HUES6 (cell line): ENCODE data around the gene GNAQ.

Experiments
- H3K27ac ChIP-seq: 2 replicates; pipeline ENCODE4 v1.7.0; 2013; ENCODE audit warnings: low read depth, mild to moderate bottlenecking, low read length, inconsistent platforms
- H3K27me3 ChIP-seq: 2 replicates; pipeline ENCODE4 v1.6.1; 2013; ENCODE audit warnings: low read length; ENCODE audit not compliant: control insufficient read depth, insufficient read depth
- H3K36me3 ChIP-seq: 2 replicates; pipeline ENCODE4 v1.6.1; 2013; ENCODE audit warnings: low read length; ENCODE audit not compliant: control insufficient read depth, insufficient read depth
- H3K4me1 ChIP-seq: 2 replicates; pipeline ENCODE4 v1.6.1; 2013; ENCODE audit warnings: low read length; ENCODE audit not compliant: control insufficient read depth, insufficient read depth
- H3K4me3 ChIP-seq: 2 replicates; pipeline ENCODE4 v1.5.1; 2013; ENCODE audit warnings: low read depth, low read length
- H3K9ac ChIP-seq: one replicate; pipeline ENCODE4 v1.6.1; 2013; ENCODE audit warnings: mild to moderate bottlenecking, low read length
- H3K9me3 ChIP-seq: 2 replicates; pipeline ENCODE4 v1.6.1; 2013; ENCODE audit warnings: low read depth, low read length; ENCODE audit not compliant: control insufficient read depth, insufficient read depth

GNAQ gene

DNA sequence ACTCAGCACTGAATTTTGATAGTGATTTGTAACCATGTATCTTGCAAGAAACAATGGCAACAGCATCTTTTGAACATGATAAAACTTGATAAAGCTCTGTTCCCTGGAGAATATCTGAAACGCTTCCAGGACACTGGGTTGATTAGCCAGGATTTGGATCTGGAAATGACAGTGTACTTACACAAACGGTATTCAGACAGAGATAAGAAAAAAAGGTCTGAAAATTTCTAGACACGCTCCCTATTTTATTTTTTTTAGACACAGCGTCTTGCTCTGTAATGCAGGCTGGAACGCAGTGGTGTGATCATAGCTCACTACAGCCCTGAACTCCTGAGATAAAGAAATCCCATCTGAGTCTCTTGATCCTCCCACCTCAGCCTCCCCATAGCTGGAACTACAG is 109.0 kb downstream of the GNAQ start:
- Histone ChIP-seq H3K27ac (no peak overlapping the region), H3K9ac (no peak overlapping the region), H3K9me3 (no peaks in the 10 kb centered on the region), H3K4me3 (no peak overlapping the region), H3K36me3 (peaks cover 2% of the 10 kb centered on the region; the same call in 1 of the 2 replicates), H3K4me1 (peaks cover 3% of the 10 kb centered on the region; the same call in 1 of the 2 replicates), H3K27me3 (no peaks in the 10 kb centered on the region)

GRCh38 chr9:77917800-77918199 is 113.8 kb downstream of the GNAQ start:
- Histone ChIP-seq H3K9ac (no peak overlapping the region), H3K4me3 (no peak overlapping the region), H3K27ac (no peak overlapping the region), H3K27me3 (no peaks in the 10 kb centered on the region), H3K9me3 (no peaks in the 10 kb centered on the region), H3K36me3 (peaks cover 2% of the 10 kb centered on the region; the same call in 1 of the 2 replicates), H3K4me1 (no peaks in the 10 kb centered on the region)

GRCh38 chr9:77916820-77917219 is 114.8 kb downstream of the GNAQ start:
- H3K36me3 ChIP-seq: peaks cover 2% of the 10 kb centered on the region; the same call in 1 of the 2 replicates
- no peaks in the 10 kb centered on the region for H3K4me1 ChIP-seq
- no peak overlapping the region for H3K9ac ChIP-seq
- no peak overlapping the region for H3K27ac ChIP-seq
- H3K4me3 ChIP-seq: no peak overlapping the region
- no peaks in the 10 kb centered on the region for H3K27me3 ChIP-seq
- H3K9me3 ChIP-seq: no peaks in the 10 kb centered on the region

DNA sequence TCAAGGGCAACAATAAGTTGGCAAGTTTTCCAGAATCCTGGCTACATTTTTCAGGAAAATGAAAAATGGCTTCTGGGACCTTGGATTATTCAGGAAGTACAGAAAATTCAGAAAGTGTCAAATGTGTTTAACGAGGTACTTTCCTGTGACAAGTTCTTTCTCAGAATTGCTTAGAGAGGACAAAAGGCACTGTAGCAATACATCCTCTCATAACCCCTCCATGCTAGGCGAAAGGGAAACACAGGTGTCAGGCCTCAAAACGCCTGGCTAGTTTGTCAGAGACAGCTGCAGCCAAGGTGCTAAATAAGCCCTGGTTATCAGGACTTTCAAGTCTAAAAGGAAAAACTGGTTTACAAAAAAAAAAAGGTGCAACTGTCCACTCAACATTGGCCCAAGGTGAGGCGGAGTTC is 115.2 kb downstream of the GNAQ start:
- no peaks in the 10 kb centered on the region for H3K9me3 ChIP-seq
- H3K27ac ChIP-seq: no peak overlapping the region
- H3K4me3 ChIP-seq: no peak overlapping the region
- H3K4me1 ChIP-seq: no peaks in the 10 kb centered on the region
- no peak overlapping the region for H3K9ac ChIP-seq
- no peaks in the 10 kb centered on the region for H3K27me3 ChIP-seq
- peaks cover 2% of the 10 kb centered on the region; the same call in 1 of the 2 replicates for H3K36me3 ChIP-seq

DNA sequence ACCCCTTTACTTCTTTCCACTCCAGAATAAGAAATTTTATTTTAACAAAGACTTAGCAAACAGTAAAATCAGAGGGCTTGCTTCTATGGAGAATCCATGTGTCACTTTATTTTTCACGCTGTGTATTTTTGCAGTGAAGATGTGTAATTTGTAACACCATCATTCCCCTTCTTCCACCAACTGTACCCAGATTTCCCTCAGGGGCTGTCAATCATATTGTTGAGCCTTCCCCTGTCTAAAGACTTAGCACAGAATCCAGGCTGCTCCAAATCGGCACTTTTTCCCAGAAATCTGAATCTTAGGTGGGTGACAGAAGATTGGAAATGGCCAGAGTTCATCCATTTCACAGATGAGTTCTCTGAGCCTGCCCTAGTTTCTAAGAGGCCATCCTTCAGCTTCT is 115.9 kb downstream of the GNAQ start:
- Histone ChIP-seq H3K9me3 (no peaks in the 10 kb centered on the region), H3K27me3 (no peaks in the 10 kb centered on the region), H3K36me3 (peaks cover 2% of the 10 kb centered on the region; the same call in 1 of the 2 replicates), H3K9ac (no peak overlapping the region), H3K4me3 (no peak overlapping the region), H3K4me1 (no peaks in the 10 kb centered on the region), H3K27ac (no peak overlapping the region)

DNA sequence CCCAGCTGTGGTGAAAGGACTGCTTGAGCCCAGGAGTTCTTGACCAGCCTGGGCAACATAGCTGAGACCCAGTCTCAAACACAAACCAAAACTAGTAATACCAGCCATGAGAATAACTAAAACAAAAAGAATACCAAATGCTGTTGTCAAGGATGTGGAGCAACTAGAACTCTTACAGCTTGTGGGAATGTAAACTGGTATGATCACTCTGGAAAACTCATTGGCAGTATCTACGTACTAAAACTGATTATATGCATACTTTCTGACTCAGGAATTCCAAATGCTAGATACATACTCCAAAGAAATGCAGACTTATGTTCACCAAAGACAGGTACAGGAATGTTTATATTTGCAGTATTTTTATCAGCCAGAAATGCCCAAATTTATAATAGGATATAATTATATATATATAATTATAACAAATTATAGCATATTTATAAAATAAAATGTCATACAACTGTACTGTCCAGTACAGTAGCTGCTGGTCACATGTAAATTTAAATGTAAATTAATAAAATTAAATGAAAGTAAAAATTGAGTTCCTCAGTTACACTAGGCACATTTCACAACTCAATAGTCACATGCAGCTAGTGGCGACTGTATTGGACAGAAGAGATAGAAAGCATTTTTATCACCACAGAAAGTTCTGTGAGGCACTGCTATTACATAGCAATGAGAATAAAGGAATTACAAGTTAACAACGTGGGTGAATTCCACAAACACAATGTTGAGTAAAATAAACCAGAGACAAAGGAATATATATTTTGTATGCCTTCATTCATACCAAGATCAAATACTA is 118.5 kb downstream of the GNAQ start:
- no peak overlapping the region for H3K4me3 ChIP-seq
- H3K27ac ChIP-seq: no peak overlapping the region
- no peak overlapping the region for H3K9ac ChIP-seq
- no peaks in the 10 kb centered on the region for H3K9me3 ChIP-seq
- no peaks in the 10 kb centered on the region for H3K36me3 ChIP-seq
- H3K27me3 ChIP-seq: no peaks in the 10 kb centered on the region
- no peaks in the 10 kb centered on the region for H3K4me1 ChIP-seq

- no peaks in the 10 kb centered on the region for H3K4me1 ChIP-seq
- no peaks in the 10 kb centered on the region for H3K36me3 ChIP-seq
- no peak overlapping the region for H3K9ac ChIP-seq
- H3K9me3 ChIP-seq: no peaks in the 10 kb centered on the region
- H3K27ac ChIP-seq: no peak overlapping the region
- no peaks in the 10 kb centered on the region for H3K27me3 ChIP-seq
- no peak overlapping the region for H3K4me3 ChIP-seq
Observed at GRCh38 chr9:77911928-77912327, 119.7 kb downstream of the GNAQ start.

DNA sequence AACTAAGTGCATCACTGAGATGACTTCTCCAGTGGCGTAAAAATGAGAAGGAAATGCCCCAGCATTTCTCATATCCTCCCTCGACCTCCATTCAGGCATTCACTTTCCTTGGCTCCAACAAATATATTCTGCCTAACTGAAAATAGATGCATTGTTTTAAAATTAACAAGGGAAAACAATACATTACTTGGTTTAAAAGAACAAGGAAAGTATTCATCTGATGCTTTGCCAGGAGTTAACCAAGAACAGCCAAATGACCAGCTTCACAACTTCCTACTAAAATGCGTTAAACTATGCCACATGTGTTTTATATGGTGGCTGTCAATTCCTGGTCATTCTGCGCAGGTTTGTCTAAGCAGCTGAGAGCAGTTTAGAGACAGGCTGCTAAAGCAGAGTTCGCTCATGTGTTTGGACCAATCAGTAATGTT is 121.4 kb downstream of the GNAQ start:
- no peaks in the 10 kb centered on the region for H3K4me1 ChIP-seq
- H3K9ac ChIP-seq: no peak overlapping the region
- no peak overlapping the region for H3K27ac ChIP-seq
- H3K36me3 ChIP-seq: no peaks in the 10 kb centered on the region
- no peaks in the 10 kb centered on the region for H3K27me3 ChIP-seq
- H3K9me3 ChIP-seq: no peaks in the 10 kb centered on the region
- no peak overlapping the region for H3K4me3 ChIP-seq

- Histone ChIP-seq H3K4me3 (no peak overlapping the region), H3K9ac (no peak overlapping the region), H3K27me3 (no peaks in the 10 kb centered on the region), H3K27ac (no peak overlapping the region), H3K9me3 (no peaks in the 10 kb centered on the region), H3K4me1 (no peaks in the 10 kb centered on the region), H3K36me3 (no peaks in the 10 kb centered on the region)
Observed at GRCh38 chr9:77909306-77909705, 122.3 kb downstream of the GNAQ start.

DNA sequence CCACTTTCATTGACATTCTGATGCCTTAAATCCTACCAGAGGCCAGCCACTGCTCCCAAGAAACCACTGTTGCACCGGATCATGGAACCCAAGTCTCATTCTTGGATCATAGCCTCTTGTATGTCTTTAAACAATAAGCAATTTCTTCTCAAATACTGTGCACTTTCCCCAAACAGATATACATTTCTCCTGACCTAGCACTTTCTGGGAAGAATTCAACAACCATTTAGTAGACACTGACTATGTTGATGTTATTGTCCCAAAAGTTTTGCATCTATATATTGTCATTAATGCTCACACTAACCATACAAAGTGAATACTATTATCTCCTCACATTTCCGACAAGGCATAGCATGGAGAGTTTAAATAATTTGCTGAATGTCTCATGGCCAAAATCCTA is 123.3 kb downstream of the GNAQ start:
- H3K9me3 ChIP-seq: no peaks in the 10 kb centered on the region
- H3K4me1 ChIP-seq: no peaks in the 10 kb centered on the region
- H3K27me3 ChIP-seq: no peaks in the 10 kb centered on the region
- no peak overlapping the region for H3K9ac ChIP-seq
- no peaks in the 10 kb centered on the region for H3K36me3 ChIP-seq
- no peak overlapping the region for H3K4me3 ChIP-seq
- H3K27ac ChIP-seq: no peak overlapping the region

DNA sequence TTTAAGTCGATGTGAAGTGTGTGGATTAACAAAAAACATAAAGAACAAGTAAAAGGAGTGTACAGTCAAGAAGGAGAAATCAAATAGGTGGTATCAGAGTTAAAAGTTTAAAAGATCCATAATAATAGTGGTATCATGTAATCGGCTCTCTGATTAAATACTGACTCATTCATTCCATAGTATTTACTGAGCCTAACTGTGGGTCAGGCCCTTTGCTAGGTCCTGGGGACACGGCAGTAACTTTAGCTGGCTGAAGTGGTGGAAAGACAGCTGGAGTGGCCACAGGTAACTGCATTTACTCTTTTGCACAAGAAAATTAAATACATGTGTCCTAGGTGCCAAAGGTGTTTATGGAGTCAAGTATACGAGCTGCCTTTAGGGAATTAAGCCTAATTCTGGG is 124.0 kb downstream of the GNAQ start:
- H3K9ac ChIP-seq: no peak overlapping the region
- no peaks in the 10 kb centered on the region for H3K36me3 ChIP-seq
- no peaks in the 10 kb centered on the region for H3K4me1 ChIP-seq
- no peak overlapping the region for H3K4me3 ChIP-seq
- no peaks in the 10 kb centered on the region for H3K27me3 ChIP-seq
- no peak overlapping the region for H3K27ac ChIP-seq
- no peaks in the 10 kb centered on the region for H3K9me3 ChIP-seq
